Stimulated activated CD4-positive, alpha-beta T cell treated with anti-CD3 and anti-CD28 coated beads, Interleukin-4, amount 100 ng/mL, for 4 hours (primary cell): ENCODE measurements around the gene BRINP1.
"Not testable (repeated sequence)": the region's sequence is repeated elsewhere in the genome, so short reads cannot be mapped to it uniquely, and the experiment has no call there.

ENCODE experiments used
- DNase-seq, 2 experiments: peaks; one replicate each; pipeline ENCODE4 v3.0.0-alpha.2; 2020

BRINP1 gene

DNA sequence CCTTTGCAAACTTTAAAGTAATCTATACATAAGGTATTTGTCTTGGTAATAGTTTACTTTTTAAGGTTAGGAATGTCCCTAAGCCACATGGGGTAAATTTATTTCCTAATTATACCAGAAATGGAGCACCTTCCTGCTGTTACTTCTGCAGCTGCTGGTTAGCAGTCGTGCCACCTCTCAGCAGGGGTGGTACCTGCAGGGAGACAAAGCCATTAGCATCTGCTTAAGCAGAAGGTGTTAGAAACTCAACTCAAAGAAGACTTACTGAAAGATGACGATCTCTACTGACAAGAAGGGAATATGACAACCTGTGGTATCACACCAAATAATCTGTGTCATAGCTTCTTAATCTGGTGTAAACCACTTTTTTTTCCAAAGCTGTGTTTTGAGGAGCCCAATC lies 173.7 kb downstream of the BRINP1 start:
- DNase-seq: no peak

DNA sequence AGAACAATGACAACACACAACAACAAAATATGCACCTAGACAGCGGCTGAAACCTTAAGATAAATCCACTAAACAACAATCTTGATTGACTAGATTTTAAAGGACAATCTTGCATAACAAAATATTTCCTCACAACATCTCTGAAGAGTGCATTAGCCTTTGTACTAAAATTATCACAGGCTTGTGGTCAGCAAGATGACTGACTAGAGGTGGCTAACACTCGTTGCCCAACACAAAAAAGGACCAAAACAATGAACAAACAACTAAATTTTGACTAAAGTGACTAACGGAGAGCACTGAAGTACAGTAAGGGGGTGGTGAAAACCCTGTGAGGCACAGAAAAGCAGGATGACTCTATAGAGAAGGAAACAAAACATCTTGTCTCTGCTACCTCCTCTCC lies 183.9 kb downstream of the BRINP1 start:
- no peak for DNase-seq

DNA sequence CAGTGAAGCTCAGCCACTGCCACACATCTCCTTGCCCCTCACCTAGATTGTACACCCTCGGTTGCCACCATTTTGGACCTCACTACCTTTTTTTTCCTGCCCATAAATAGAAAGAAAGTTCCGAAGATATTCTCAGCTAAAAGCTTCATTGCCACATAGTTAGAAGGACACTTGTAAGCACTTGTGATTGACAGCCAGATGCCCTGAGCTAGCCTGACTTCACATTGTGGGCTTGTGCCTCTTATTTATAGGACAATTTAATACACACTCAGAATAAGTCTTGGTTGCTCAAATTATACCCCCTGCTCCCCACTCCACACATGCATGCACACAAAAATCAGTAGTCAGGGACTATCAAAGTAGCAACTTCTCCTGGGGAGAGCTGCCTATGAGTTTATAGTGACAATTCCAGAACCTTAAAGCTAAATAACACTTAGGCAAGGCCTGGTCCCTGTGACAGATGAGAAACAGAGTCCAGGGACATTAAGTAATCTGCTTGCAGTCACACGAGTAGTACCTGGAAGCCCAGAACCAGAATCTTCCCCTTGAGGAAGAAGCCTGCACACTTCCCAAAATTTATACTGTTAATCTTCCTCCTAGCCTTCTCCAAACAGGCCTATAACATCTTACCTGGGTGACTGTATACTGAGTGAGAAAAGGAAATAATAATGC lies 184.8 kb downstream of the BRINP1 start:
- DNase-seq: no peak

DNA sequence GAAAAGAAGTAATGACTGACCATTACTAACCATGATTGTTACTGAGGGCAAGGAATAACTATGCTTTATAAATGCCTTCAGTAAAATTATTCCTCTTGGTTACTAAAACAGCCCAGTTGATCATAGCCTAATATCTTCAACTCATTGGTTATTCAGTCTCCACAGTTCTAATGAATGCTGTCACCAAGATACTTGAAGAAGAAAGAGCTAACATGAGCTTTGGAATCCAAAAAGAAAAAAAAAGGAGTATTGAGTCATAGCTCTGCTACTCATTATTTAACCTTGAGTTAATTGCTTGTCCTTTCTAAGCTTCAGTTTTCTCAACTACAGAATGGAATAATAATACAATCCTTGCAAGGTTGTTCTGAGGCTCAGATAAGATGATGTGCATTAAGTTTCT lies 187.7 kb downstream of the BRINP1 start:
- no peak for DNase-seq

DNA sequence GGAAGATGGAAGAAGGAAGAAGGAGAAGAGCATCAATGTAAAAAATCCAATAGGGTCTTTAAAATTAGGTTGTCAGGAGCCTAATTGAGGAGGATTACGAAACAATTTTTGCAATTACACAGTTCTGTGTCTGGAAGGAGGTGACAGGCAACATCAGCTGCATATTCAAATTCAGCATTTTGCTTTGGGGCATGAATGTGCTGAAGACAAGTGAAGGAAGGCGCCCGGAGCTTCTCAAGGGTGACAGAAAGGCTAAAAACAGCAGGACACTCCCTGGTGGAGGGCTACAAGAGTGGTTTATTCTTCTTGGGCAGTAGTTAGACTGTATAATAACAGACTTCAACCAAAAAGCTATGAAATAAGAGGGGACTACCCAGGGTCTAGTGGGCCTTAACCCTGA lies 188.3 kb downstream of the BRINP1 start:
- no peak for DNase-seq

DNA sequence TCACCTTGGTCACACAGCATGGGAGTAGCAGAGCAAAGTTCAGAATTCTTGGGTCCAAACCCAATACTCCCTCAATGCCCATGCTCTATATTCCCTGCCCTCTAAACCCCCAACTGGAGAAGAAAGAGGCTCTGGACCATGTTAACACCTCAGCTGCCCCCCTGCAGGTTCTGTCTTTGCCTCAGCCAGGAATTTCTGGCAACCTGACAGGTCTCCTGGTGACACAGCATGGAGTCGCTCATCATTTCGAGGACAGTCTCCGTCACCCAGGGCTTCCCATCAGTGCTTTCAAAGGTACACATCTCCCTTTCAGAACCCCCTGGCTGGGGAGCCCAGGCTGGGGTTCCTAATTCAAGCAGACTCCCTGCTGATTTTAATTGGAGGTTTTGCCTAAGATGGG lies 189.5 kb downstream of the BRINP1 start:
- no peak for DNase-seq

DNA sequence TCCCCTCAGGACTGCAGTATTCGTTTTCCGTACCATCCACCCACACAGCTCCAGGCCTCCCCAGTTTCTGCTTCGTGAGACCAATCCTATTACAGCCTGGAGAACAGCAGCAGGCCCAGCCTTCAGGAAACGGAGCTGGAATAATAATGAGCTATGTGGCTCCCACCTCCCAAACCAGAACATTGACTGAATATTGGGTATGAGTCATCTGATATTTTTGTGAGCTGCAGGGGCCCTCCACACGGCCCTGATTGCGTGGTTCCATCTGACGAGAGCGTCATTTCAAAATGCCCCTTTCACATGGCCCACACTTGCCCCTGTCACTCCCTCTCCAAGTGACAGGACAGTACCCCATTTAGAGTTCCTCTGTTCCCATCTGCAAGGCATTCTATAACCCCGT lies 192.0 kb downstream of the BRINP1 start:
- DNase-seq: no peak

DNA sequence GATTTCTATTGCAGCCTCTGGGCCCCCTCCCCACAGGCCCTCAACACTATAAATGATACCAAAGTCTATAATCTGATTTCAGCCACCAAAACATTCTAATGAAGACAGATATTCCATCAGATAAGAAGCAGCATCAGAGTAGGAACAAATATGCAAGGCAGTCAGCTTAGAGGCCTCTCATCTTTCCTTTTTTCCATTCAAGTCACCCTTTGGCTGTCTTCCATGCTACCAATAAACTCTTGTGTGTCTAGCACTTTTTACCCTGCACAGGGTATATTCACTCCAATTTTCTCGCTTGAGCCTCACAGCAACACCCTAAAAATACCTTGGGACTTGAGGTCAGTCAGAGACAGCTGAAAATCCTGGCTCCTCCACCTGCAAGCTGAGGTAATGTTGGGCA lies 193.7 kb downstream of the BRINP1 start:
- no peak for DNase-seq

DNA sequence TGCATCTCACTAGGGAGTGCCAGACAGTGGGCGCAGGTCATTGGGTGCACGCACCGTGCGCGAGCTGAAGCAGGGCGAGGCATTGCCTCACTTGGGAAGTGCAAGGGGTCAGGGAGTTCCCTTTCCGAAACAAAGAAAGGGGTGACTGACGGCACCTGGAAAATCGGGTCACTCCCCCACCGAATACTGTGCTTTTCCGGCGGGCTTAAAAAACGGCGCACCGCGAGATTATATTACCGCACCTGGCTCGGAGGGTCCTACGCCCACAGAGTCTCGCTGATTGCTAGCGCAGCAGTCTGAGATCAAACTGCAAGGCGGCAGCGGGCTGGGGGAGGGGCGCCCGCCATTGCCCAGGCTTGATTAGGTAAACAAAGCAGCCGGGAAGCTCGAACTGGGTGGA lies 200.0 kb downstream of the BRINP1 start:
- not testable (repeated sequence) for DNase-seq

DNA sequence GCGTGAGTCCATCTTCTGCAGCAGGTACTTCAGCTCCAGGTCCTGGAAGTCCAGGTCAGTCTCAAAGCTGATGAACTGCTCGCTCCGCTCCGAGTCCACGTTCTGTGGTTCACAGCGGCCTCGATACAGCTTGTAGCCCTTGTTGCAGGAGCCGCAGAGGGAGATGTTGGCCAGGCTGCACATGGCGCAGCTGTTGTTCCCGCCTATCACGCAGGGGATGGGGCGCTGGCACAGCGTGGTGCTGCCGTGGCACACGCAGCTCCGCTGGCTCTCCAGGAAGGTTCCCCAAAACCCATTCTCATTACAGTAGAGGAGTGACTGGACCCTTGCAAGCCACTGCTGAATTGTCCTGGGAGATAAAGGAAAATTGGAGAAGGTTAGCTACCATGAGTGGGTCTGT lies 201.4 kb downstream of the BRINP1 start:
- no peak for DNase-seq

DNA sequence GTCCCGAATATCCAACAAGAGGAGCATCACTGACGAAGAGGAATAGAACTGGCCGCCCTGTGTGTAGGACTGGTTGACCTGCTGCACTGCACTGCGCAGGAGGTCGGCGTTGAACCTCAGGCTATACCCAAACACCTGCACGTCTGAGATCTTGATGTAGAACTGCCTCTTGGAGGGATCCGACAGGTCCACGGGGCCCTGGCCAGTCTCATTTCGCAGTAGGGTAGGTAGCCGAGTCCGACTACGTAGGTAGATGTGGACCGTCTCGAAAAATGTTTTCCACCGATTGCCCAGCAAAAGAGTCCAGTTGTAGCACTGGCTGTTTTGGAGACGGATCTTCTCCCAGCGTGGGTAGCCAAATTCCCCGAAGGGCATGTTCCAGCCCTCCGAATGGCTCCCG lies 202.0 kb downstream of the BRINP1 start:
- no peak for DNase-seq

DNA sequence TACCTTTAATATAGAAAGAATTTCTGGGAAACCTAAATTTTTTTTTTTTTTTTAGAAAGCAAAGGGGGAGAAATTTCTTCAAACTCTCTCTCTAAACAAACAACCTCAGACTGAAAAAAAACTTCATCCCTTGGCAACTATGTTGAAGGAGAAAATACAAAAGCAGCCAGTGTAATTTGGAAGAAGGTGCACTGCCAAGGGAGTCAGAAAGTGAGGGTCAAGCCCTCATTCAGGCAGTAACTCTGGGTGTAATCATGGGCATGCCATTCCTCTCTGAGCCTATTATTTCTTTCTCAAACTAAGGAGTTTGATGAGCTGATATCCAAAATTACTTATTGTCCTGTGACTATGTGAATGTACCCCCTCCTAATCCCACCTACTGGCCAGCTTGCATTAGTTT lies 203.1 kb downstream of the BRINP1 start:
- no peak for DNase-seq

DNA sequence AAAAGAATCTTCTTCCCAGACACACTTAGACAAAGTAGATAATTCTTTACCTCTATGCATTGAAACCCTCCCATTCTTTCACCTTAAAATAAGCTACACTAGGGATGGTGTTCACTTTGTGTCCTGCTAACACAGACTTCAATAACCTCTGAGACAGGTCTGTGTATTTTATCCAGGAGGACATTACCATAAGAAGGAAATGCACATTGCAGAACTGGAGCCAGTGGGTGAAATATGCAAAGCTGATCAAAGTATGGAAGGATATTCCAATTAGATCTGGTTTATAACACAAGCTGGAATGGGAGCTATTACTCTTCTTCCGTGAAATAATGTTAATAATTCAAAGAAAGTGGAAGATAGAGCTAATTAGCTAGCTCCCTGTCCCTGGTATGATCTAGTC lies 204.1 kb downstream of the BRINP1 start:
- DNase-seq: no peak

DNA sequence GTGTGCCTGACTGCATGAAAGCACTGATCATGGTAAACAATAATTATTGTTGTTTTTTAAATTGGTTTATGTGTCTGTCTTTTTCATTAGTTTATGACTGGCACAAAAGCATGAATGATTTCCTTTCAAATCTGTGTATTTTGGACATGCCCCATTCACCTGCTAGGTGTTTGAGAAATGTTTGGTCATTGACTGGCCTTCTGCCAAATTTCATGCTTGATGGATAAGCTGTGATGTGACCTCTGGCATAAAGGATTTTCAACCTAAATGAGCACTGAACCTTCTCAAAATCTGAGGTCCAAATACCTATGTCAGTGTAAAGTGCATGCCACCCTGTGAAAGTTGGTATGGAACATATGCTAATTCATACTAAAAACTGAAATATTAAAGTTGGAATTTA lies 204.5 kb downstream of the BRINP1 start:
- DNase-seq: no peak

DNA sequence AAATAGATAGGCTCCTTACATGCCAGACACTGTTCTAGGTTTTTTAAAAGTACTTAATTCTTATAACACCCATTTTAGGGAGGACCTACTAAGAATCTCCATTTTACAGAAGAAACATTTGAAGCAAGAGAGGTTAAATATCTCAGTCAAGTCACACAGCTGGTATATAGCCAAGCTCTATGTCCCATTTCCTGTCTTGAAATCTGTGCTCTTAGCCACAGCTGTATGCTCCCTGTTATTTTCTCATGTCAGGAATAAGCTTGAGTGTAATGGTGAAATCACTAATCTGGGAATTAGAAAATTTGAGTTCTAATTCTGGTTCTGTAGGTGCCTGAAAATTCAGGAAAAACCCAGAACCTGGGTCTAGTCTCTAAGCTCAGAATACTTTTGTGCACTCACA lies 208.7 kb downstream of the BRINP1 start:
- DNase-seq: no peak

DNA sequence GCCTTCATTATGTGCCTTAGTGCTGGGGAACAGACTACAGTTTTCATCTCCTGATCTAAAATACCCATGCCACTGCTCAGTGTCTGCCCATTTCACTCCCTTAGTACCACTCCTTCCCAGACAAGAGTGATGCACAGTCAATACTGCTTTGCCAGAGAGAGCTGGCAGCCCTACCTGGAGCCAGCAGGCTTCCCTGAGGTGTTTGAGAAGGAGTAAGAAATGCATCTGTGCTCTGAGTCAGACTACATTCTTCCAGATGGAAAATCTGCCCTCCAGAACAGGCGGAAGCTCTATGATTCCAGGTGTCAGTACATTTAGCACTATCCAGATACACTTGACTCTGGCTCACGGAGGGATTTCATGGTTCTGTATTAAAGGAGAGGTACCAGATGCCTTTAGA lies 209.8 kb downstream of the BRINP1 start:
- DNase-seq: no peak

DNA sequence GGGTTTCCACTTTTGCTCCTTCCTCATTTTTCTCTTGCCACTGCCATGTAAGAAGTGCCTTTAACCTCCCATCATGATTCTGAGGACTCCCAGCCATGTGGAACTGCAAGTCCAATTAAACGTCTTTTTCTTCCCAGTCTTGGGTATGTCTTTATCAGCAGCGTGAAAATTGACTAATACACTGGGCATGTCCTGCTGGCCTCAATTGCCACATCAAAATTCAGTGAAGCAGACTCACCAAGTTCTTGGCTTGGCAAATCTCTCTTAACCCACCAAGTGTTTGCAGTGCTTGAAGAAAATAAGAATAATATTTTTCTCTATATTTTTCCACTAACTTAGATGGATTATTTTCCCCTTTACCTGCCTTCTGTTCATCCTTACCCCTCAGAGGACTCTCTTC lies 212.0 kb downstream of the BRINP1 start:
- no peak for DNase-seq

DNA sequence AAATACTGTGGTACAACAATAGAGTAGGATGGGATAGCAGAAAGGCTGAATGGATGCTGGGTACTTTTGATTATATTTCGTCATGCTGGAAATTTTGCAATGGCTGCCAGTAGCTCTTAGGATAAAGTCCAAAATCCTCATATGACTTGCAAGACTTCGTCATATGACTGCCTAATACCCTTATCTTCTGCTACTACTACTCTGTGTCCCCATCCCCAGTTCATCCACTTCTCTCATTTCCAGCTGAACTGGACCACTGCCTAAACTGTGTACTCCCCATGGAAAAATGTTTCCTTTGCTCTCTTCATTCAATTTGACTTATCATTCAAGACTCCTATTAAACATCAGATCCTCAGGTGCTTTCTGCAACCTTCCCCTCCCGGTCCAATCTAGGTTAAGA lies 212.9 kb downstream of the BRINP1 start:
- no peak for DNase-seq

DNA sequence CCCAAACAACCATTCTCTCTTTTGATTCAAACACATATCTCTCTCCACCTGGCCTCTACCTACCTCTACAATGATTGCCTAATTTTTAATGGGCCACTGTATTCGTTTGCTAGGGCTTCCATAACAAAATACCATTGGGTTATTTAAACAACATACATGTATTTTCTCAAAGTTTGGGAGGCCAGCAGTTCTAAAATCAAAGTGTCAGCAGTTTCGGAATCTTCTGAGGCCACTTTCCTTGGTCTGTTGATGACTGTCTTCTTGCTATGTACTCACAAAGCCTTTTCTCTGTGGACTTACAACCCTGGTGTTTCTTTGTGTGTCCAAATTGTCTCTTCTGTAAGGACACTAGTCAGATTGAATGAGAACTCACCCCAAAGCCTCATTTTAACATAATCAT lies 214.7 kb downstream of the BRINP1 start:
- no peak for DNase-seq

DNA sequence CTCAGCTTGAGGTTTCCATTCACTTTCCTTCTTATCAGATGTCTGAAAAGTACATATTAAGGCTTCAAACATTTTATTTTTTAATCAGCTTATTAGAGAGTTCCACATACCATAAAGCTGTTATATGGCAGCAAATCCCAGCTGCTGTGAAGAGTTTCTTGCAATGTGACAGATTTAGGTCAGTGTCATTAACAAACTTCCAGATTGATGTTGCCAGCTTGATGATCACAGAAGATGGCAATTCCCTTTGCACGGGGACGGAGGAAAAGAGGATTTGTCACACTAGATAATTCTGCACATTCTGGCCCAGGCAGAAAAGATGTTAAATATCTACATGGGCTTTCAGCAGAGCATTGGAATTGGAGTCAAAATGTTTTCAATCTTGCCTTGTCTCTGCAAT lies 215.8 kb downstream of the BRINP1 start:
- DNase-seq: no peak

DNA sequence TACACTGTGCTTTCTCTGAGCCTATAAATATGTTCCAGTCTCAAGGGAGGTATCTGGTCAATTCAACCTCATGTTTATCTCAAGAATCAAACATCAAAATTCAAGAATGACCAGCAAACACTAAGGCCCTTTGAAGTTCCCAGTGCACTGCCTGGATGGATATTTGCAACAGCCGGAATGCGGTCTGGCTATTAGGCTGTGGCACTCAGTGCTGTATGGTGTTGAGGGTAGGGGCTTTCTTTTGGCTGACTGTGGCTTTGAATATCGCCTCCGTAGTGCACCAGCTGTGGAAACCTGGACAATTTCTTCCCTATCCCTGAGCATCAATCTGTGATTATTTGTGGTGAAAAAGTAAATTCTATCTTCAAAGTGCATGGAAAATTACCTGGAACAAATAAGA lies 220.4 kb downstream of the BRINP1 start:
- no peak for DNase-seq

DNA sequence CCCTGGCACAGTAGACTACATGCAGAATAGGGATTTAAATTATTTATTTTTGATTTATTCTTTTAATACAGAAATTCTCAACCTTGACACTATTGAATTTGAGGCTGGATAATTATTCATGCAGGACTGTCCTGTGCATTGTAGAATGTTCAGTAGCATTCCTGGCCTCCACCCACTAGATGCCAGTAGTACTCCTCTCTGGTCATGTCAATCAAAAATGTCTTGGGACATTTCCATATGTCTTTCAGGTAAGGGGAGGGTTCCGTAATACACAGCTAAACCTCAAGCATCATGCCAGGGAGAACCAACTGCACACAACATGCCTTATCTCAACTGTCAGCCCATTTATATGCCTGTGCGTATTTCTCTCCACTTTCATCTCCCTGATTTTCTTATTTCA lies 231.8 kb downstream of the BRINP1 start:
- DNase-seq: no peak

DNA sequence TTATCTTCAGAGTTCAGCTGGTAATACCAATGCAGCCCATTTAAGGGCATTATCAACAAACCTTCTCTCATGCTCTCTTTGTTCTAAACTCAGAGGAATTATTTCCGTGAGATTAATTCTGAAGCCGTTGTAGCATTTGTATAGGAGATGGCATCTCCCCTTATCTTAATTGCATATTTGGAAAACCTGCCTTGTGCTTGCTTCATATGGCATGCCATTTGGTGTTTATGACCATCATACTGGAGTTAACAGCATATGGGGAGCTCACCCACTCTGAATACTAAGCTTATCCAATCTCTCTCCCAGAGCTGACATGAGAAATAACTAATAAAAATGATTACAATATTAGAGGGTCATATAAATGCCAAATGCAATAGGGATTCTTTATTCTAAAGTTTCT lies 243.2 kb downstream of the BRINP1 start:
- no peak for DNase-seq

DNA sequence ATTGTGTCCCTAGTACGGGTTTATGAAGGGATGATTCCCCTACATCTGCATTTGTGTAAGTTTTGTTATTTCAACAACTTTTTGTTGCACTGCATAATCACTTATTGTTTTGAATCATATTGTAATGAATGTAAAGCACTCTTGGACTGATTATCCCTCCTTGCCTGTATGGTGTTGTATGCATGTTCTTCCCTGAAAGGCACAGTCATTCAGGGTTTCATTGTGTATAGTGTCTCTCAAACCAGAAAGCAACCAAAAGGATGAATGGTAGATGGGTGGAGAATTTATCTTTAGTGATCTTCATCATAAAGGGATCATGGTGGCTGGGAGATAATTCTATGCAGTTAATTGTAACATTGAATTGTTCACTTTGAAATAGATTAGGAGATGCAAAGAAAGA lies 247.3 kb downstream of the BRINP1 start:
- no peak for DNase-seq

DNA sequence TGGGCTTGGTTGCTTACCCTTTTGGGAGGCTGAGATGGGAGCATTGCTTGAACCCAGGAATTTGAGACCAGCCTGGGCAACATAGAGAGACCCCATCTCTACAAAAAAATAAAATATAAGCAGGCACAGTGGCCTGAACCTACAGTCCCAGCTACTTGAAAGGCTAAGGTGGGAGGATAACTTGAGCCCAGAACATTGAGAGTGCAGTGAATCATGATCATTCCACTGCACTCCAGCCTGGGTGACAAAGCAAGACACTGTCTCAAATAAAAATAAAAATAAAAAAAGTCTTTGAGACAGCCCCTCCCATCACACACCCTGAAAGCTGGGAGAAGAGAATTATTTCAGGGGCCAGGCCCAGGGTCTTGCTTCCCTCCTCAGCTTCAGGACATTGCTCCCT lies 251.8 kb downstream of the BRINP1 start:
- no peak for DNase-seq
